Measurements from ENCODE around the gene CIDEB. TPM values are rescaled to one million over a fixed set of nuclear protein-coding genes. Genes with fewer than 3 reads are reported as not detected.

The CIDEB gene
- total and polyA plus RNA-seq, 2 of the 13 experiments (the other 11 are each of a cell fraction or from before 2014, with no cell fraction given) = 35.8 to 110 TPM

GRCh38 chr14:24322672-24323071 is 14.9 kb upstream of the CIDEB start:
- in situ Hi-C loops (cut with HindIII; ENCODE audit: extremely low pct_ligation_motif_present, low pct_unique_long_range_greater_than_20kb) = no loop called here
- no peak for TF ChIP-seq ZBTB10 (CRISPR knock-in tag; IDR thresholded peaks at IDR 0.05; ENCODE audit: borderline replicate concordance)
- 0 out of 2 replicates have a peak, but pooled peaks have one; percentile 19 for TF ChIP-seq SKIL (CRISPR knock-in tag; IDR thresholded peaks at IDR 0.05; ENCODE audit: borderline replicate concordance)
- no peak for TF ChIP-seq CREBL2 (CRISPR knock-in tag; IDR thresholded peaks at IDR 0.05; ENCODE audit: borderline replicate concordance)
- no peak for TF ChIP-seq LCORL (IDR thresholded peaks at IDR 0.05)
- no peak for TF ChIP-seq LCORL (CRISPR knock-in tag; IDR thresholded peaks at IDR 0.05)
- TF ChIP-seq ZNF407 (CRISPR knock-in tag; IDR thresholded peaks at IDR 0.05; ENCODE audit: not compliant biosample characterization) = no peak

More at GRCh38 chr14:24322672-24323071, 14.9 kb upstream of the CIDEB start:
- peak; percentile 5; the same call in 2 of the 3 replicates for ATAC-seq
- BruUV-seq (replicated peaks) = no TSS peak
- no peak overlapping the region for H3K27ac ChIP-seq (ENCODE audit: extremely low read length, insufficient read depth, low read length)
- no peak overlapping the region for H2AFZ ChIP-seq (ENCODE audit: low read length)
- no peaks in the 10 kb centered on the region for H3K36me3 ChIP-seq (replicated peaks in 1 of 2; ENCODE audit: control insufficient read depth in 1 of 2, insufficient read depth in 2 of 2, low read length in 2 of 2)
- 32% methylated on average over 10 of the region's 10 CpGs for WGBS (ENCODE audit: low lambda C conversion rate)
- CTCF ChIA-PET (ENCODE audit: low intra/inter-chr PET ratio, low total read pairs) = interaction anchor here (0.6 kb wide), 1 partner anchor 114 kb away, joined by 3 read pairs; no protein-coding TSS in a partner anchor
- H4K20me1 ChIP-seq (ENCODE audit: insufficient read depth, low read length) = no peaks in the 10 kb centered on the region
- H3K4me2 ChIP-seq (ENCODE audit: low read depth, low read length) = no peak overlapping the region
- H3K4me3 ChIP-seq (replicated peaks in 1 of 3; ENCODE audit: insufficient read depth in 1 of 3, low read depth in 2 of 3, low read length in 3 of 3) = no peak overlapping the region
- intact Hi-C loops (cut with micrococcal nuclease; ENCODE audit: unreplicated experiment) = no loop called here
- DNase-seq (ENCODE audit: low spot score) = no peak
- no peak overlapping the region for H3K9ac ChIP-seq (ENCODE audit: insufficient read depth, low read depth, low read length)
- peaks cover 25 to 85% of the 10 kb centered on the region in 2 experiments for H3K27me3 ChIP-seq (ENCODE audit: control insufficient read depth in 1 of 2, insufficient read depth in 2 of 2, low read length in 2 of 2)
- FAIRE-seq = no peak
- POLR2A ChIA-PET = interaction anchor here (0.6 to 1.4 kb wide), 4 partner anchors 16 to 107 kb away, joined by 3 to 5 read pairs (median 4); partner anchors contain the start of genes CBLN3, DHRS1, KHNYN and NOP9
- peaks cover 11% of the 10 kb centered on the region for H3K4me1 ChIP-seq (ENCODE audit: insufficient read depth, low read length)
- no peaks in the 10 kb centered on the region for H3K9me3 ChIP-seq (ENCODE audit: low read length)
- no peaks in the 10 kb centered on the region for H3K79me2 ChIP-seq (ENCODE audit: insufficient read depth, low read length)

All from HepG2 (cell line).